ENCODE results near the gene TMA7.

TMA7 gene

GRCh38 chr3:48439820-48440589, at the start of gene TMA7, which contains the start of gene CCDC51:
TMA7 (plus strand) TSS chr3:48440257; CDS start chr3:48440297, 40 bp downstream.
CCDC51 (minus strand) TSS chr3:48440119; CDS start chr3:48435128, 4,991 bp downstream.
- TF ChIP-seq, protein P1, sequence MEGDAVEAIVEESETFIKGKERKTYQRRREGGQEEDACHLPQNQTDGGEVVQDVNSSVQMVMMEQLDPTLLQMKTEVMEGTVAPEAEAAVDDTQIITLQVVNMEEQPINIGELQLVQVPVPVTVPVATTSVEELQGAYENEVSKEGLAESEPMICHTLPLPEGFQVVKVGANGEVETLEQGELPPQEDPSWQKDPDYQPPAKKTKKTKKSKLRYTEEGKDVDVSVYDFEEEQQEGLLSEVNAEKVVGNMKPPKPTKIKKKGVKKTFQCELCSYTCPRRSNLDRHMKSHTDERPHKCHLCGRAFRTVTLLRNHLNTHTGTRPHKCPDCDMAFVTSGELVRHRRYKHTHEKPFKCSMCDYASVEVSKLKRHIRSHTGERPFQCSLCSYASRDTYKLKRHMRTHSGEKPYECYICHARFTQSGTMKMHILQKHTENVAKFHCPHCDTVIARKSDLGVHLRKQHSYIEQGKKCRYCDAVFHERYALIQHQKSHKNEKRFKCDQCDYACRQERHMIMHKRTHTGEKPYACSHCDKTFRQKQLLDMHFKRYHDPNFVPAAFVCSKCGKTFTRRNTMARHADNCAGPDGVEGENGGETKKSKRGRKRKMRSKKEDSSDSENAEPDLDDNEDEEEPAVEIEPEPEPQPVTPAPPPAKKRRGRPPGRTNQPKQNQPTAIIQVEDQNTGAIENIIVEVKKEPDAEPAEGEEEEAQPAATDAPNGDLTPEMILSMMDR (IDR thresholded peaks at IDR 0.05; ENCODE audit: low read depth, low read length, missing control alignments), result no peak
- peak; percentile 95 for DNase-seq (ENCODE audit: low read depth)
- peak within 1 kb of the TSS; percentile 98 for H3K4me3 ChIP-seq (ENCODE audit: low read depth, low read length)

DNA sequence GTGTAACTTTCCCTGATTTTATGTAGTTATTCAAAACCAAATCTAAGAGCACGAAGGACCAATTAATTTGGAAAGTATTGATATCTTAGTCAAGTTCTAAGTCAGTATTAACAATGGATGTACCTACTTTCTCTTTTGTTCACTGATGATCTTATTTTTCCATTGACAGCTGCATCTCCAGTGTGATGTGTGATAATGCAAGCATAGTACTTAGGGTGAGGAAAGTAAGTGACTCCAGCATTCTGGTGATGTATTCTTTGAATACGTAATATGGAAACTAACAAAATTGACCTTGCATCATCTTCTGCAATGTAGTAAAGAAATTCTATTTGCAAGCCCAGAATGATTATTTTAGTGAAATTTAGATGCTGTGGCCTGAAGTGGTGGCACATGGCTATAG, 45.7 kb upstream of the TMA7 start:
- no peak overlapping the region for H3K4me3 ChIP-seq (ENCODE audit: low read depth, low read length)
- TF ChIP-seq, protein P1 (IDR thresholded peaks at IDR 0.05; ENCODE audit: low read depth, low read length, missing control alignments), result no peak
- no peak for DNase-seq (ENCODE audit: low read depth)

GRCh38 chr3:48395714-48396113, 44.3 kb upstream of the TMA7 start:
- TF ChIP-seq, protein P1 (IDR thresholded peaks at IDR 0.05; ENCODE audit: low read depth, low read length, missing control alignments), result no peak
- no peak overlapping the region for H3K4me3 ChIP-seq (ENCODE audit: low read depth, low read length)
- DNase-seq (ENCODE audit: low read depth), result no peak

- TF ChIP-seq, protein P1 (IDR thresholded peaks at IDR 0.05; ENCODE audit: low read depth, low read length, missing control alignments), result no peak
- no peak for DNase-seq (ENCODE audit: low read depth)
- no peak overlapping the region for H3K4me3 ChIP-seq (ENCODE audit: low read depth, low read length)
These were observed 42.0 kb upstream of the TMA7 start for GRCh38 chr3:48397767-48398681.

- TF ChIP-seq, protein P1 (IDR thresholded peaks at IDR 0.05; ENCODE audit: low read depth, low read length, missing control alignments), result no peak
- H3K4me3 ChIP-seq (ENCODE audit: low read depth, low read length), result no peak overlapping the region
- DNase-seq (ENCODE audit: low read depth), result no peak
These were observed 41.2 kb upstream of the TMA7 start for GRCh38 chr3:48398701-48399386.

GRCh38 chr3:48399387-48400172, 40.5 kb upstream of the TMA7 start:
- no peak for DNase-seq (ENCODE audit: low read depth)

More at GRCh38 chr3:48399387-48400172, 40.5 kb upstream of the TMA7 start:
- no peak overlapping the region for H3K4me3 ChIP-seq (ENCODE audit: low read depth, low read length)
- TF ChIP-seq, protein P1 (IDR thresholded peaks at IDR 0.05; ENCODE audit: low read depth, low read length, missing control alignments), result no peak

Measured in GM12864 (cell line).